CD1c-positive myeloid dendritic cell (primary cell): ENCODE results near the gene UBA52.

Experiments
- DNase-seq: peaks from one replicate; pipeline ENCODE4 v3.0.0-alpha.2; 2016; ENCODE audit errors: extremely low spot score

Gene UBA52

GRCh38 chr19:18608805-18609716 is 37.4 kb downstream of the UBA52 start:
- no peak for DNase-seq

GRCh38 chr19:18609717-18610051 is 38.0 kb downstream of the UBA52 start:
- DNase-seq, result no peak

- no peak for DNase-seq
Observed at GRCh38 chr19:18610245-18610555, 38.5 kb downstream of the UBA52 start.

- no peak for DNase-seq
Observed at GRCh38 chr19:18610556-18611326, 39.1 kb downstream of the UBA52 start.

- DNase-seq, result no peak
Observed at GRCh38 chr19:18611327-18612050, 39.8 kb downstream of the UBA52 start.

- no peak for DNase-seq
Observed at GRCh38 chr19:18612051-18612771, 40.6 kb downstream of the UBA52 start.

- no peak for DNase-seq
Observed at GRCh38 chr19:18612772-18613588, 41.3 kb downstream of the UBA52 start, which contains the start of gene TMEM59L. TMEM59L (plus strand) TSS chr19:18612870; CDS start chr19:18612959, 89 bp downstream.

GRCh38 chr19:18613589-18614234 is 42.1 kb downstream of the UBA52 start:
- DNase-seq, result no peak

GRCh38 chr19:18616023-18616422 is 44.4 kb downstream of the UBA52 start:
- no peak for DNase-seq

- no peak for DNase-seq
Observed at GRCh38 chr19:18617562-18617961, 45.9 kb downstream of the UBA52 start.

GRCh38 chr19:18618236-18618635 is 46.6 kb downstream of the UBA52 start:
- no peak for DNase-seq

- DNase-seq, result no peak
Observed at GRCh38 chr19:18620311-18620710, 48.7 kb downstream of the UBA52 start.

- no peak for DNase-seq
Observed at GRCh38 chr19:18620902-18621301, 49.2 kb downstream of the UBA52 start.

- DNase-seq, result no peak
Observed at GRCh38 chr19:18626906-18627305, 55.2 kb downstream of the UBA52 start.
